ENCODE measurements around the gene ITPRIP. TPM values are rescaled to one million over a fixed set of nuclear protein-coding genes. Genes with fewer than 3 reads are reported as not detected.

ITPRIP gene
- total RNA-seq, 2 donors from 2014 or later = 56.2 to 62.5 TPM

DNA sequence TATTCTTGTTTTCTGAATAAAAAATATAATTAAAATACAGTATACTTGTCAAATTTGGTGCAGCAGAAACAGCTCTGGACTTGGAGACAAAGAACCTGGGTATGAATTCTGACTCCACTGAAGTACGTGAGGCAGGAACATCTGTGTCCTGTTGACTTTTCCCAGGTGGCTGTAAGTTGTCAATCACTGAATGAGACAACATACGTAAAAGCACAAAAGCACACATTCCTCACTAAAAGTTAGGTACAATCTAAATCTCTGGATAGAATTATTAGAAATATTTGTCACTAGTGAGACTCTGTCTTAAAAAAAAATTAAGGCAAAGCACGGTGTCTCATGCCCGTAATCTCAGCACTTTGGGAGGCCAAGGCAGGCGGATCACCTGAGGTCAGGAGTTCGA lies 33.5 kb upstream of the ITPRIP start:
- H3K9me3 ChIP-seq = peaks cover 0 to 9% of the 10 kb centered on the region in 2 donors
- no peaks in the 10 kb centered on the region for H3K36me3 ChIP-seq
- TF ChIP-seq, protein P1, sequence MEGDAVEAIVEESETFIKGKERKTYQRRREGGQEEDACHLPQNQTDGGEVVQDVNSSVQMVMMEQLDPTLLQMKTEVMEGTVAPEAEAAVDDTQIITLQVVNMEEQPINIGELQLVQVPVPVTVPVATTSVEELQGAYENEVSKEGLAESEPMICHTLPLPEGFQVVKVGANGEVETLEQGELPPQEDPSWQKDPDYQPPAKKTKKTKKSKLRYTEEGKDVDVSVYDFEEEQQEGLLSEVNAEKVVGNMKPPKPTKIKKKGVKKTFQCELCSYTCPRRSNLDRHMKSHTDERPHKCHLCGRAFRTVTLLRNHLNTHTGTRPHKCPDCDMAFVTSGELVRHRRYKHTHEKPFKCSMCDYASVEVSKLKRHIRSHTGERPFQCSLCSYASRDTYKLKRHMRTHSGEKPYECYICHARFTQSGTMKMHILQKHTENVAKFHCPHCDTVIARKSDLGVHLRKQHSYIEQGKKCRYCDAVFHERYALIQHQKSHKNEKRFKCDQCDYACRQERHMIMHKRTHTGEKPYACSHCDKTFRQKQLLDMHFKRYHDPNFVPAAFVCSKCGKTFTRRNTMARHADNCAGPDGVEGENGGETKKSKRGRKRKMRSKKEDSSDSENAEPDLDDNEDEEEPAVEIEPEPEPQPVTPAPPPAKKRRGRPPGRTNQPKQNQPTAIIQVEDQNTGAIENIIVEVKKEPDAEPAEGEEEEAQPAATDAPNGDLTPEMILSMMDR (IDR thresholded peaks at IDR 0.05) = no peak
- no peak overlapping the region for H3K4me3 ChIP-seq
- no peaks in the 10 kb centered on the region for H3K27me3 ChIP-seq
- DNase-seq (ENCODE audit: low spot score) = no peak
- no peaks in the 10 kb centered on the region for H3K4me1 ChIP-seq
- no peak overlapping the region for H3K27ac ChIP-seq

DNA sequence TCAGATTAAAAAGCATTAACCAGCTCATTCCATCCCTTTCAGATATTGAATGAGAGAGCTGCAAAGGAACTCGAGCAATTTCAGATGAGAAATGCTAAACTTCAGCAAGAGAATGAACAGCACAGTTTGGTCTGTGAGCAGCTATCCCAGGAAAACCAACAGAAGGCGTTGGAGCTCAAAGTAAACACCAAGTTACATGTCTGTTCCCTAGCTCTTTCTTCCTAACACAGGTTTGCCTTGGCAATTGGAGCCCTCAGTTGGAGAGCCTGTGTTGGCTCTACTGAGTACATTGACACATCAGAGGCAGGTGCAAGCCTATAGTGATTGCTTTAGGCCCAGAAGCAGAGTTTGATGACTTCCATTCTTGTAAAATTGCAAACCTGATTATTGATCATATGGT lies 30.1 kb upstream of the ITPRIP start:
- Histone ChIP-seq H3K9me3 (peaks cover 0 to 9% of the 10 kb centered on the region in 2 donors), H3K27ac (no peak overlapping the region), H3K4me3 (no peak overlapping the region), H3K36me3 (no peaks in the 10 kb centered on the region), H3K4me1 (no peaks in the 10 kb centered on the region), H3K27me3 (no peaks in the 10 kb centered on the region)
- TF ChIP-seq, protein P1 (IDR thresholded peaks at IDR 0.05) = no peak
- no peak for DNase-seq (ENCODE audit: low spot score)

DNA sequence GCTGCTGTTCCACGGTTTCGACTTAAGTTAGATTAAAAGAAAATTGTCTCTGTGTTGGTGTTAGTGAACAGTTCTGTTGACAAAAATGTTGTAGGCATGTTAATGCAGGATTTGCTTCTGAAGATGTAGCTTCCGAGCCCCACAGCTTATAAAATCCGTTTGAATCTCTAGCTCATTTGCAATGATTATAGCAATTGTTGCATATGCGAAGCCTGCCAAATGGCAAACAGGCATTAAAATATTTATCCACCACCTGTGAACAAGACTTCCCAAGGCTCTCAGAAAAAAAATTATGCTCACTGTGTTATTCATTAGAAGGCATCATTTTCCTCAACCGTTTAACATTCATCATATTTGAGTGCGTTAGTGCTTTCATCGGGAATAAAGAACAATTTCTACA lies 29.6 kb upstream of the ITPRIP start:
- Histone ChIP-seq H3K4me1 (no peaks in the 10 kb centered on the region), H3K4me3 (no peak overlapping the region), H3K36me3 (no peaks in the 10 kb centered on the region), H3K27ac (no peak overlapping the region), H3K27me3 (no peaks in the 10 kb centered on the region), H3K9me3 (peaks cover 0 to 9% of the 10 kb centered on the region in 2 donors)
- no peak for DNase-seq (ENCODE audit: low spot score)
- TF ChIP-seq, protein P1 (IDR thresholded peaks at IDR 0.05) = no peak

DNA sequence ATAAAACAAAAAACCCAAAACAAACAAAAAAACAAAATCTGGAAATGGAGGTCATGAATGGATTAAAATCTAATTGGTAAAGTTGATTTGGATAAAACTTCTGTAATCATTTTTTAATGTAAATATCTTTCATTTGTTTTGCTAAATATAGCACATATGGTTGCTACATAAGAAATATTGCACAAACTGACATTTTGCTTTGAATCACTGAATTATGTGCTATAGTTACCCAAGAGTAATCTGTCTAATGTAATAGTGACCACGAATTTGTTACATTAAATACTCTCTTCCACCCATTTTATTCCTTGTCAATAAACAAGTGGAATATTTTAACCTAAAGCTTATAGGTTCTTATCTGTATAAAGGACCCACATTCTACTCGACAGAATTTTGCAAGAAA lies 21.5 kb upstream of the ITPRIP start:
- Histone ChIP-seq H3K27ac (no peak overlapping the region), H3K36me3 (no peaks in the 10 kb centered on the region), H3K4me1 (no peaks in the 10 kb centered on the region), H3K4me3 (no peak overlapping the region), H3K9me3 (no peaks in the 10 kb centered on the region), H3K27me3 (no peaks in the 10 kb centered on the region)
- TF ChIP-seq, protein P1 (IDR thresholded peaks at IDR 0.05) = no peak
- DNase-seq (ENCODE audit: low spot score) = no peak

DNA sequence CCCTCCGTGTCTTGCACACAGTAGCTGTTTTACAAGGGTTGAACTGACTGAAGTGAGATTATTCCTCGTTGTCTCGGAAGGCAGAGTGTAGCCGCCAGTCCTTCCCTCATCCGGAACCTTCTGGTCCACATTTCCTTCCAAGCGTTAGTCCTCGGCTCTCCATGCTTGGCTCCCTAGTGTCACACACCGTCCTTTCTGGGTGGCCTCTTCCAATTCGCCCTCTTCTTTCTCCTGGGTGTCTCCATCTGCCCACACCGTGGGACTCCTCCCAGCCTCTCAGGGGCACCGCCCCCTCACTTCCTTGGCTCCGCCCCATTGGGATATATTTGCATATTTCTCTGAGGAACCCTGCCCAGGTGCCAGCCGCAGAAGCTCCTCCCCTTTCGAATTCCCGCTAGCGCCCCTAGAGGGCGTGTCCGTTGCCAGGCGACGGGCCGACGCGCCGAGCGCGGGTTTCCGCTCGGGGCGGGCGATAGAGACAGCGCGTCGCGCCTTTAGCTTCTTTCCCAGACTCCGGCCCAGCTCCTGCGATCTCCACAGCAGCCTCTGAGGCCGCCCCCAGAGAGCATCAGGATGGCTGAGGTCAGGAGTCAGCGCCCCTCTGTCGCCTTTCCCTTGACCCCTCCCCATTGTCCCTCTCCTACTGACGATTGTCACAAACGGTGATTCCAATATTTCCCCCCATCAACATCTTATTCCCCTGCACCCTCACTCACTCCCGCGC lies 15.2 kb upstream of the ITPRIP start, which contains the start of gene CFAP58:
CFAP58 (plus strand) TSS at position 509 of the 724 bp plus-strand sequence; CDS start at position 574, 65 bp downstream.
- H3K27ac ChIP-seq = no peak within 1 kb of the TSS
- peak within 1 kb of the TSS; percentile 30 to 49 for H3K4me3 ChIP-seq
- TF ChIP-seq, protein P1 (IDR thresholded peaks at IDR 0.05) = peak; percentile 38 to 78
- DNase-seq (ENCODE audit: low spot score) = peak; percentile 97
- no peaks in the 10 kb centered on the region for H3K27me3 ChIP-seq
- no peaks in the 10 kb centered on the region for H3K9me3 ChIP-seq
- peaks cover 0 to 24% of the 10 kb centered on the region in 2 donors for H3K4me1 ChIP-seq
- no peaks in the 10 kb centered on the region for H3K36me3 ChIP-seq
